H1 (cell line): ENCODE measurements around the gene SELENOF. TPM values are rescaled to one million over a fixed set of nuclear protein-coding genes. Genes with fewer than 3 reads are reported as not detected.

Experiments
- CTCF ChIA-PET: fragments of 300-600 bp; sonication (Branson Sonifier 250); formaldehyde crosslinking; loops from one replicate; lab custom pipeline; 2021; ENCODE audit not compliant: partially characterized antibody; lab: Charles Lee
- POLR2A ChIA-PET: fragments of 300-600 bp; sonication (Branson Sonifier 250); formaldehyde crosslinking; loops from one replicate; lab custom pipeline; 2021; ENCODE audit warnings: inconsistent platforms; ENCODE audit not compliant: partially characterized antibody; lab: Charles Lee
- DNase-seq, 2 experiments: peaks; one replicate each; pipeline versions ENCODE4 v3.0.0 to v3.0.0-alpha.2; 2010 to 2022; ENCODE audit warnings: low spot score in 2 of 2, low read depth in 1 of 2, mixed read lengths in 1 of 2
- FAIRE-seq: peaks from 2 replicates; lab custom pipeline; 2011; peaks lifted over from hg19 to GRCh38; lab: Jason Lieb, UNC
- H2AFZ ChIP-seq: 2 replicates; pipeline ENCODE4 v1.8.1; 2012; ENCODE audit warnings: low read length, inconsistent platforms
- H2AK5ac ChIP-seq: 2 replicates; pipeline ENCODE4 v1.6.1; 2013; ENCODE audit warnings: low read depth, low read length
- H2BK120ac ChIP-seq: replicated peaks from 2 replicates; pipeline ENCODE3; 2013; ENCODE audit warnings: low read depth, low read length, inconsistent platforms
- H2BK12ac ChIP-seq: 2 replicates; pipeline ENCODE4 v1.6.1; 2013; ENCODE audit warnings: low read depth, low read length
- H2BK15ac ChIP-seq: 2 replicates; pipeline ENCODE4 v1.6.1; 2013; ENCODE audit warnings: low read length
- H2BK20ac ChIP-seq: 2 replicates; pipeline ENCODE4 v1.6.1; 2013; ENCODE audit warnings: low read length
- H2BK5ac ChIP-seq: 2 replicates; pipeline ENCODE4 v1.6.1; 2013; ENCODE audit warnings: low read depth, low read length
- H3K14ac ChIP-seq: 2 replicates; pipeline ENCODE4 v1.6.1; 2013; ENCODE audit warnings: inconsistent platforms; ENCODE audit not compliant: insufficient read length
- H3K18ac ChIP-seq: 2 replicates; pipeline ENCODE4 v1.6.1; 2013; ENCODE audit warnings: low read length; ENCODE audit errors: extremely low read depth
- H3K23ac ChIP-seq: 2 replicates; pipeline ENCODE4 v1.6.1; 2013; ENCODE audit warnings: inconsistent platforms; ENCODE audit not compliant: insufficient read length
- H3K23me2 ChIP-seq: 2 replicates; pipeline ENCODE4 v1.6.1; 2013; ENCODE audit warnings: low read depth, low read length
- H3K27ac ChIP-seq: 2 replicates; pipeline ENCODE4 v1.6.1; 2011; ENCODE audit warnings: low read depth, low read length, inconsistent platforms
- H3K27me3 ChIP-seq, 4 experiments: replicated peaks in 1 of 4; 1 replicate in 1 of 4; 2 replicates in 3 of 4; pipeline versions ENCODE4 v1.6.1 to v1.8.1; 2011 to 2013; ENCODE audit warnings: low read length in 3 of 4, mild to moderate bottlenecking in 3 of 4, inconsistent platforms in 2 of 4, mixed read lengths in 2 of 4, moderate library complexity in 1 of 4; ENCODE audit not compliant: control insufficient read depth in 3 of 4, insufficient read depth in 3 of 4; ENCODE audit errors: extremely low read depth in 1 of 4
- H3K36me3 ChIP-seq, 4 experiments: 2 replicates each; pipeline versions ENCODE4 v1.6.1 to v1.8.1; 2011 to 2013; ENCODE audit warnings: mild to moderate bottlenecking in 4 of 4, low read length in 3 of 4, moderate library complexity in 2 of 4, control low read depth in 1 of 4, inconsistent platforms in 1 of 4; ENCODE audit not compliant: insufficient read depth in 4 of 4, control insufficient read depth in 2 of 4
- H3K4ac ChIP-seq: replicated peaks from 2 replicates; pipeline ENCODE3; 2013; ENCODE audit warnings: low read length, low read depth, mixed read lengths, inconsistent platforms; ENCODE audit not compliant: insufficient read length
- H3K4me1 ChIP-seq, 4 experiments: replicated peaks in 1 of 4; 1 replicate in 1 of 4; 2 replicates in 3 of 4; pipeline versions ENCODE4 v1.6.1 to v1.8.1; 2011 to 2013; ENCODE audit warnings: low read length in 3 of 4, inconsistent platforms in 2 of 4, mixed read lengths in 1 of 4; ENCODE audit not compliant: insufficient read depth in 4 of 4, control insufficient read depth in 3 of 4
- H3K4me2 ChIP-seq, 2 experiments: 2 replicates each; pipeline versions ENCODE4 v1.6.1 to v1.8.1; 2011 to 2013; ENCODE audit warnings: low read depth in 2 of 2, low read length in 2 of 2, control low read depth in 1 of 2, inconsistent platforms in 1 of 2, mild to moderate bottlenecking in 1 of 2; ENCODE audit not compliant: insufficient read depth in 1 of 2
- H3K4me3 ChIP-seq, 4 experiments: fragments of 200-600, 300-600 bp in 1 of 4; sonication (generic), shearing (Covaris generic), sonication (Bioruptor Twin) in 1 of 4; 2 replicates each; pipeline versions ENCODE4 v1.5.1 to v1.8.1; 2011 to 2016; ENCODE audit warnings: low read length in 4 of 4, low read depth in 3 of 4, control low read depth in 2 of 4, inconsistent platforms in 2 of 4, mild to moderate bottlenecking in 2 of 4, mixed read lengths in 1 of 4, moderate library complexity in 1 of 4; ENCODE audit not compliant: insufficient read depth in 2 of 4; ENCODE audit errors: extremely low read depth in 1 of 4
- H3K56ac ChIP-seq: replicated peaks from 2 replicates; pipeline ENCODE3; 2013; ENCODE audit warnings: low read depth, mild to moderate bottlenecking, mixed read lengths, low read length, inconsistent platforms; ENCODE audit not compliant: insufficient read length
- H3K79me1 ChIP-seq: 2 replicates; pipeline ENCODE4 v1.6.1; 2013; ENCODE audit warnings: low read depth, low read length, control low read depth
- H3K79me2 ChIP-seq, 2 experiments: 2 replicates each; pipeline versions ENCODE4 v1.6.1 to v1.8.1; 2012 to 2013; ENCODE audit warnings: low read length in 2 of 2, mild to moderate bottlenecking in 2 of 2, inconsistent platforms in 1 of 2; ENCODE audit not compliant: insufficient read depth in 2 of 2, control insufficient read depth in 1 of 2
- H3K9ac ChIP-seq, 4 experiments: replicated peaks in 1 of 4; 1 replicate in 1 of 4; 2 replicates in 3 of 4; pipeline versions ENCODE4 v1.6.1 to v1.8.1; 2011 to 2013; ENCODE audit warnings: low read depth in 3 of 4, low read length in 3 of 4, control low read depth in 2 of 4, mild to moderate bottlenecking in 2 of 4, moderate library complexity in 2 of 4, inconsistent platforms in 1 of 4; ENCODE audit errors: extremely low read depth in 1 of 4
- H3K9me3 ChIP-seq, 2 experiments: 2 replicates each; pipeline versions ENCODE4 v1.6.1 to v1.8.1; 2012 to 2013; ENCODE audit warnings: mild to moderate bottlenecking in 2 of 2, moderate library complexity in 2 of 2, control low read depth in 1 of 2, inconsistent platforms in 1 of 2, low read depth in 1 of 2, low read length in 1 of 2, mixed read lengths in 1 of 2; ENCODE audit not compliant: insufficient read depth in 2 of 2
- H4K20me1 ChIP-seq, 2 experiments: replicated peaks in 1 of 2; 2 replicates each; pipeline versions ENCODE3 to v1.8.1; 2011 to 2013; ENCODE audit warnings: inconsistent platforms in 2 of 2, low read length in 2 of 2, mild to moderate bottlenecking in 1 of 2; ENCODE audit not compliant: insufficient read depth in 2 of 2, control insufficient read depth in 1 of 2
- H4K5ac ChIP-seq: 2 replicates; pipeline ENCODE4 v1.6.1; 2013; ENCODE audit warnings: low read length, low read depth, mixed read lengths, inconsistent platforms; ENCODE audit not compliant: insufficient read length
- H4K8ac ChIP-seq: 2 replicates; pipeline ENCODE4 v1.8.0; 2013; ENCODE audit warnings: mild to moderate bottlenecking, moderate library complexity, low read length, inconsistent platforms; ENCODE audit not compliant: insufficient read depth; ENCODE audit errors: extremely low read depth
- H4K91ac ChIP-seq: replicated peaks from 2 replicates; pipeline ENCODE3; 2013; ENCODE audit warnings: low read length, mixed read lengths, inconsistent platforms; ENCODE audit not compliant: insufficient read length
- ATF3 ChIP-seq: IDR thresholded peaks from 2 replicates; pipeline ENCODE4 v1.6.1; 2011; ENCODE audit warnings: low read depth, mild to moderate bottlenecking, low read length; ENCODE audit not compliant: insufficient read depth
- BRCA1 ChIP-seq: IDR thresholded peaks from 2 replicates; pipeline ENCODE4 v1.6.1; 2012; ENCODE audit warnings: low read depth, low read length, improper control_type of control experiment
- CBX5 ChIP-seq: fragments of 300-800, 300-1000 bp; sonication (generic); IDR thresholded peaks from 2 replicates; pipeline ENCODE4 v1.7.1; 2016; ENCODE audit warnings: antibody characterized with exemption, low read length, low read depth
- EP300 ChIP-seq, 2 experiments: IDR thresholded peaks; 1 replicate in 1 of 2; 2 replicates in 1 of 2; pipeline ENCODE4 v1.6.1; 2011 to 2012; ENCODE audit warnings: low read depth in 2 of 2, low read length in 2 of 2, mild to moderate bottlenecking in 2 of 2, borderline replicate concordance in 1 of 2, inconsistent platforms in 1 of 2, moderate library complexity in 1 of 2
- FOSL1 ChIP-seq: IDR thresholded peaks from 2 replicates; pipeline ENCODE4 v1.6.1; 2011; ENCODE audit warnings: mild to moderate bottlenecking, low read depth, low read length, moderate library complexity; ENCODE audit not compliant: insufficient read depth
- GTF2F1 ChIP-seq: IDR thresholded peaks from 2 replicates; pipeline ENCODE4 v1.6.1; 2012; ENCODE audit warnings: low read depth, low read length, improper control_type of control experiment, borderline replicate concordance
- JUN ChIP-seq: IDR thresholded peaks from 2 replicates; pipeline ENCODE4 v1.6.1; 2011; ENCODE audit warnings: low read depth, mild to moderate bottlenecking, improper control_type of control experiment, low read length
- KDM1A ChIP-seq: fragments of 200-600, 300-600 bp; sonication (generic); IDR thresholded peaks from 2 replicates; pipeline ENCODE4 v1.7.1; 2016; ENCODE audit warnings: mild to moderate bottlenecking, low read length, borderline replicate concordance
- POLR2A ChIP-seq, 2 experiments: IDR thresholded peaks; 1 replicate in 1 of 2; 2 replicates in 1 of 2; pipeline ENCODE4 v1.6.1; 2011; ENCODE audit warnings: low read depth in 2 of 2, low read length in 2 of 2, mild to moderate bottlenecking in 2 of 2; ENCODE audit errors: control extremely low read depth in 1 of 2
- POU5F1 ChIP-seq: IDR thresholded peaks from 2 replicates; pipeline ENCODE4 v1.6.1; 2011; ENCODE audit warnings: low read depth, mild to moderate bottlenecking, low read length, moderate library complexity
- TCF12 ChIP-seq: IDR thresholded peaks from 2 replicates; pipeline ENCODE4 v1.6.1; 2011; ENCODE audit warnings: low read depth, mild to moderate bottlenecking, low read length
- WGBS, 2 experiments: shearing (Covaris generic) in 1 of 2; methylation state at CpG; one replicate each; pipeline versions ENCODE4 v1.1.6 to v1.1.7; 2013 to 2015; ENCODE audit warnings: low lambda C conversion rate in 2 of 2, mixed read lengths in 2 of 2, inconsistent platforms in 1 of 2, low coverage in 1 of 2, missing lambda C conversion rate in 1 of 2; ENCODE audit not compliant: insufficient replicate concordance in 2 of 2, insufficient coverage in 1 of 2, insufficient read length in 1 of 2; ENCODE audit errors: extremely low coverage in 1 of 2, missing lambda C conversion rate in 1 of 2; 5-methylcytosine and 5-hydroxymethylcytosine counted together
- polyA plus RNA-seq, 7 experiments: library from polyadenylated mRNA; depleted of rRNA in 3 of 7; stranded (reverse) in 5 of 7; unstranded in 2 of 7; fragments of >200 nt in 5 of 7; fragments of 200-250 nt in 2 of 7; gene quantifications; 1 replicate in 5 of 7; 2 replicates in 1 of 7; 4 replicates in 1 of 7; pipeline versions ENCODE4 v1.2.1 to v1.2.3, GENCODE V29; 2011 to 2013; ENCODE audit warnings: missing spikeins in 2 of 7, mixed read lengths in 2 of 7
- total RNA-seq: library from RNA; stranded (reverse); fragmentation: NEBNext Ultra II Directional; extraction: Animal tissue kit (Norgen Biotek cat#: 25700); gene quantifications from 2 replicates; pipeline ENCODE4 v1.2.1, GENCODE V29; 2021
- TF ChIP-seq, protein P1 (sequence below): IDR thresholded peaks from 2 replicates; pipeline ENCODE4 v1.6.1; 2012; ENCODE audit warnings: inconsistent platforms

The SELENOF gene
- total and polyA plus RNA-seq, 2 of the 8 experiments (the other 6 are each of a cell fraction or from before 2014, with no cell fraction given) = 70.7 to 163 TPM

DNA sequence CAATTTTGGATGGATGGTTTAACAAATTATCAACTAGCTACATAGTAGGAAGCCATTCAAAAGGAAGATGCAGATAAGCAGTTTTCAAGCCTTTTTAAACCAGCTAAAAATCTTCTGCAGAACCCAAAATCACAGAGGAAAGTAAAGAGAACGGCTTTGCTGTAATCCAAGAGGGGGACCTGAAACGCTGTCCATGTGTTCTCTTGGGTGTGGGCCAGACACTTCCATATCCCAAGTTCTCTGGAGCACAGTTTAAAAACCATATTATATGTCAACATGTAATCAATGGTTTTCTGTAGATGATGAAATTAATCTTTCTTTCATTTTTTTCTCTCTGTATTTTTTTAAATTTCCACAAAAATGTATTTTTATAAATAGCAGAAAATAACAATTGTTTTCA, 90.5 kb downstream of the SELENOF start:
- POLR2A ChIA-PET = interaction anchor here (1.1 kb wide), 1 partner anchor 10 kb away, joined by 3 read pairs; no protein-coding TSS in a partner anchor
- H3K18ac ChIP-seq = no peak overlapping the region
- H3K79me2 ChIP-seq = no peaks in the 10 kb centered on the region
- H2BK5ac ChIP-seq = no peak overlapping the region
- no peak overlapping the region for H4K91ac ChIP-seq
- 90% methylated on average over 2 of the region's 2 CpGs; no CpG with 5 or more reads in 1 of the 2 experiments for WGBS, 2 experiments
- no peak for TF ChIP-seq ATF3
- no peak for TF ChIP-seq GTF2F1
- TF ChIP-seq POU5F1 = no peak
- no peak for TF ChIP-seq CBX5
- TF ChIP-seq, protein P1, sequence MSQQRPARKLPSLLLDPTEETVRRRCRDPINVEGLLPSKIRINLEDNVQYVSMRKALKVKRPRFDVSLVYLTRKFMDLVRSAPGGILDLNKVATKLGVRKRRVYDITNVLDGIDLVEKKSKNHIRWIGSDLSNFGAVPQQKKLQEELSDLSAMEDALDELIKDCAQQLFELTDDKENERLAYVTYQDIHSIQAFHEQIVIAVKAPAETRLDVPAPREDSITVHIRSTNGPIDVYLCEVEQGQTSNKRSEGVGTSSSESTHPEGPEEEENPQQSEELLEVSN = no peak
- TF ChIP-seq BRCA1 = no peak
- no peak for TF ChIP-seq POLR2A (IDR thresholded peaks at IDR 0.05; ENCODE audit: control extremely low read depth in 1 of 2, low read depth in 2 of 2, low read length in 2 of 2)
- TF ChIP-seq EP300 (IDR thresholded peaks at IDR 0.05; ENCODE audit: borderline replicate concordance in 1 of 2, low read depth in 2 of 2, low read length in 2 of 2) = no peak
- TF ChIP-seq FOSL1 = no peak
- TF ChIP-seq TCF12 = no peak
- no peak for TF ChIP-seq KDM1A
- no peak for TF ChIP-seq JUN
- no peak overlapping the region for H3K14ac ChIP-seq
- no peak for DNase-seq
- FAIRE-seq = no peak
- H3K4me1 ChIP-seq = no peaks in the 10 kb centered on the region; a peak in 1 of 7 replicates
- no peaks in the 10 kb centered on the region for H3K36me3 ChIP-seq
- no peak overlapping the region for H2BK120ac ChIP-seq
- H3K79me1 ChIP-seq = no peaks in the 10 kb centered on the region
- CTCF ChIA-PET = interaction anchor here (1.5 to 3.9 kb wide), 3 partner anchors 10 to 19 kb away, joined by 3 to 21 read pairs (median 6); no protein-coding TSS in a partner anchor
- H3K4me2 ChIP-seq = no peak overlapping the region
- no peak overlapping the region for H3K23ac ChIP-seq
- no peak overlapping the region for H2AK5ac ChIP-seq
- H3K56ac ChIP-seq = no peak overlapping the region
- H3K27ac ChIP-seq = no peak overlapping the region
- H3K23me2 ChIP-seq = no peaks in the 10 kb centered on the region
- H2BK20ac ChIP-seq = no peak overlapping the region
- H3K9me3 ChIP-seq = no peaks in the 10 kb centered on the region
- no peak overlapping the region for H2AFZ ChIP-seq
- H3K4me3 ChIP-seq = no peak overlapping the region
- no peak overlapping the region for H2BK15ac ChIP-seq
- no peak overlapping the region for H4K8ac ChIP-seq
- H3K27me3 ChIP-seq = no peaks in the 10 kb centered on the region
- H2BK12ac ChIP-seq = no peak overlapping the region
- no peak overlapping the region for H3K4ac ChIP-seq
- H3K9ac ChIP-seq = no peak overlapping the region
- peaks cover 0 to 1% of the 10 kb centered on the region in 2 experiments for H4K20me1 ChIP-seq
- H4K5ac ChIP-seq = no peak overlapping the region
